ENCODE data around the gene CCDC172.
"Not testable (repeated sequence)": the region's sequence is repeated elsewhere in the genome, so short reads cannot be mapped to it uniquely, and the experiment has no call there.

GRCh38 chr10:116393246-116393831, 69.1 kb downstream of the CCDC172 start:
- not testable (repeated sequence) for TF ChIP-seq CTCF (conservative IDR thresholded peaks at IDR 0.05; ENCODE audit: low read depth, low read length); POLR2A (IDR thresholded peaks at IDR 0.05; ENCODE audit: low read depth, low read length); FOS (IDR thresholded peaks at IDR 0.05; ENCODE audit: low read depth, low read length); ELK1 (IDR thresholded peaks at IDR 0.05; ENCODE audit: borderline replicate concordance, low read depth, low read length); SMC3 (IDR thresholded peaks at IDR 0.05; ENCODE audit: low read depth, low read length); RAD21 (IDR thresholded peaks at IDR 0.05; ENCODE audit: low read length); CHD1 (IDR thresholded peaks at IDR 0.05; ENCODE audit: low read depth, low read length); CEBPB (IDR thresholded peaks at IDR 0.05; ENCODE audit: low read depth, low read length); BHLHE40 (IDR thresholded peaks at IDR 0.05; ENCODE audit: low read depth, low read length); RFX5 (IDR thresholded peaks at IDR 0.05; ENCODE audit: low read depth, low read length); NFE2L2 (IDR thresholded peaks at IDR 0.05; ENCODE audit: low read depth, low read length)
- TF ChIP-seq, protein P1, sequence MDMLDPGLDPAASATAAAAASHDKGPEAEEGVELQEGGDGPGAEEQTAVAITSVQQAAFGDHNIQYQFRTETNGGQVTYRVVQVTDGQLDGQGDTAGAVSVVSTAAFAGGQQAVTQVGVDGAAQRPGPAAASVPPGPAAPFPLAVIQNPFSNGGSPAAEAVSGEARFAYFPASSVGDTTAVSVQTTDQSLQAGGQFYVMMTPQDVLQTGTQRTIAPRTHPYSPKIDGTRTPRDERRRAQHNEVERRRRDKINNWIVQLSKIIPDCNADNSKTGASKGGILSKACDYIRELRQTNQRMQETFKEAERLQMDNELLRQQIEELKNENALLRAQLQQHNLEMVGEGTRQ (IDR thresholded peaks at IDR 0.05; ENCODE audit: low read depth, low read length), result not testable (repeated sequence)

Measured in IMR-90 (cell line).